Endothelial cell of umbilical vein (primary cell): ENCODE measurements around the gene ZNF555.

Experiments
- CTCF ChIP-seq, 2 donors: IDR thresholded peaks; 1 replicate in 1 of 2; 2 replicates in 1 of 2; pipeline ENCODE4 v1.5.1; 2011; ENCODE audit warnings: low read length in 2 of 2, mild to moderate bottlenecking in 2 of 2, moderate library complexity in 2 of 2, control low read depth in 1 of 2, inconsistent platforms in 1 of 2, low read depth in 1 of 2; ENCODE audit not compliant: insufficient read depth in 1 of 2; ENCODE audit errors: extremely low read depth in 1 of 2
- EZH2 ChIP-seq: IDR thresholded peaks from 2 replicates; pipeline ENCODE4 v1.6.1; 2012; ENCODE audit warnings: borderline replicate concordance, low read depth, mild to moderate bottlenecking, moderate library complexity, low read length, inconsistent platforms; ENCODE audit not compliant: severe bottlenecking
- MAX ChIP-seq: IDR thresholded peaks from 2 replicates; pipeline ENCODE4 v1.6.1; 2011; ENCODE audit not compliant: insufficient read depth, insufficient read length
- MYC ChIP-seq: IDR thresholded peaks from one replicate; pipeline ENCODE4 v1.6.1; 2011; ENCODE audit warnings: mild to moderate bottlenecking, low read depth, low read length
- POLR2A ChIP-seq: IDR thresholded peaks from 2 replicates; pipeline ENCODE4 v1.6.1; 2012; ENCODE audit warnings: low read depth, mild to moderate bottlenecking, control low read depth, low read length

GRCh38 chr19:2853015-2853606, 11.8 kb downstream of the ZNF555 start:
- no peak for TF ChIP-seq POLR2A
- TF ChIP-seq MAX = no peak
- TF ChIP-seq EZH2 = no peak
- no peak for TF ChIP-seq CTCF (IDR thresholded peaks at IDR 0.05; ENCODE audit: extremely low read depth in 1 of 2, insufficient read depth in 1 of 2, low read depth in 1 of 2, low read length in 2 of 2)
- TF ChIP-seq MYC = no peak
